Memory B cell (primary cell): Measurements from ENCODE around the gene MRPL17.
A peak's percentile ranks its signal among the peaks of the same experiment; 100 is the strongest.

Source experiments
- ATAC-seq: fragments of 150-1000 bp; cut with Tn5 transposase; 2 replicates; pipeline ENCODE4 v1.10.0; 2021; ENCODE audit warnings: low read depth, mild to moderate bottlenecking, moderate library complexity
- DNase-seq, 2 donors: peaks; one replicate each; pipeline ENCODE4 v3.0.0; 2022; ENCODE audit warnings: low spot score in 2 of 2
- H3K27ac Mint-ChIP-seq: one replicate; pipeline ENCODE4 v1.8.0; 2022; ENCODE audit warnings: mild to moderate bottlenecking, moderate library complexity, mixed read lengths
- H3K27me3 Mint-ChIP-seq: one replicate; pipeline ENCODE4 v1.8.0; 2022; ENCODE audit warnings: mixed read lengths
- H3K36me3 Mint-ChIP-seq: one replicate; pipeline ENCODE4 v1.8.0; 2022; ENCODE audit warnings: mild to moderate bottlenecking, mixed read lengths
- H3K4me1 Mint-ChIP-seq: one replicate; pipeline ENCODE4 v1.8.0; 2022; ENCODE audit warnings: mixed read lengths
- H3K4me3 Mint-ChIP-seq: one replicate; pipeline ENCODE4 v1.8.0; 2022; ENCODE audit warnings: mild to moderate bottlenecking, moderate library complexity, mixed read lengths
- H3K9me3 Mint-ChIP-seq: one replicate; pipeline ENCODE4 v1.8.0; 2022; ENCODE audit warnings: mixed read lengths

MRPL17 gene

GRCh38 chr11:6671991-6672390, 11.1 kb downstream of the MRPL17 start:
- DNase-seq: no peak
- Mint-ChIP-seq H3K4me3 (no peak overlapping the region), H3K36me3 (no peaks in the 10 kb centered on the region), H3K27me3 (peaks cover 6% of the 10 kb centered on the region), H3K4me1 (peaks cover 3% of the 10 kb centered on the region), H3K27ac (no peak overlapping the region), H3K9me3 (no peaks in the 10 kb centered on the region)
- ATAC-seq: no peak

DNA sequence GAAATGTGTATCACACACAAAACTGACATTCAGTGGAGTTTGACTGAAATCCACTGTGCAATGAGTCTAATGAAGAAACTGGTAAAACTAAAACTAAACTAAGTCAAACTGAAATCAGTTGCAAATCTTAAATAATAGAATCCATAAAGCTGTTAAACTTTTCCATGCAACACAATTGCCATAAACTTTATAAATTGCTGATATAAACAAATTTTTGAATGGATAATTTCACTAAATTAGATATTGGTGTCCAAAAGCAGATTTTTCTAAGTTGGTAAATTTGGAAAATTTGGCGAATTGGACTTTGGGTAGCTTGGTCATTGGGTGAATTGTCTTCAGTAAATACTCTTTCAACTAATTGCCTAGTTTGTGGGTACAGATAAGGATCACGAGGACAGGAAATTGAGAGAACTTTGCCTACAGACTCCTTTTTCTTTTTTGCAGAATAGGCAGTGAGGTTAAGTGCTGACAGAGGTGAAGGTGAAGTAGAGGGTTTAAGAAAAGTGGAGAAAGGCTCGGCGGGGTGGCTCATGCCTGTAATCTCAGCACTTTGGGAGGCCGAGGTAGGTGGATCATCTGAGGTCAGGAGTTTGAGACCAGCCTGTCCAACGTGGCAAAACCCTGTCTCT, 12.8 kb downstream of the MRPL17 start:
- Mint-ChIP-seq H3K36me3 (no peaks in the 10 kb centered on the region), H3K4me3 (no peak overlapping the region), H3K27me3 (peaks cover 6% of the 10 kb centered on the region), H3K27ac (no peak overlapping the region), H3K9me3 (no peaks in the 10 kb centered on the region), H3K4me1 (peaks cover 3% of the 10 kb centered on the region)
- ATAC-seq (no peak), DNase-seq (no peak)

DNA sequence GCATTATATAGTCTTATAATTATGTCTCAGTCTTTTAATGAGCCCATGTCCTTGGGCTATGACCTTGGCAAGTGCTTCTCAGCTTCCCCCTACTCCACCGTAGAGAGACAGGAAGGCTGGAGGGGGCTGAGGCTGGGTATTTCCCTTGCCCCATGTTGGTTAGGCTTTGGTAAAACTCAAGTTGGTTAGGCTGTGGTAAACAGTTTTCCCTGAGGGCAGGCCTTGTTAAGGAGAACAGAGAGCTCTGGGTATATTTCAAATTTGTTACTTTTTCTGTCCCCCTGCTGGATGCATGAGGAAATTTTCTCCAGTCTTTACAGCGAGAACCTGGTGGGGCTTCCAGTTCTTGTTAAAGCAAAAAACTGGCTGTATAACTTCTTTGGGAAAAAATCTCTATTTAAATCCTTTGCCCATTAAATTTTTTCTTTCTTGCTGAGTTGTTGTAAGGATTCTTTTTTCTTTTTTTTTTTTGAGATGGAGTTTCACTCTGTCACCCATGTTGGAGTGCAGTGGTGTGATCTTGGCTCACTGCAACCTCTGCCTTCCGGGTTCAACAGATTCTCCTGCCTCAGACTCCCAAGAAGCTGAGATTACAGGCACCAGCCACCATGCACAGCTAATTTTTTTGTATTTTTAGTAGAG, 15.3 kb downstream of the MRPL17 start:
- ATAC-seq (peak; percentile 90), DNase-seq (peak; percentile 32 to 54)
- H3K9me3 Mint-ChIP-seq: no peaks in the 10 kb centered on the region
- peaks cover 3% of the 10 kb centered on the region for H3K4me1 Mint-ChIP-seq
- no peak overlapping the region for H3K27ac Mint-ChIP-seq
- H3K4me3 Mint-ChIP-seq: no peak overlapping the region
- H3K36me3 Mint-ChIP-seq: no peaks in the 10 kb centered on the region
- H3K27me3 Mint-ChIP-seq: peaks cover 6% of the 10 kb centered on the region

DNA sequence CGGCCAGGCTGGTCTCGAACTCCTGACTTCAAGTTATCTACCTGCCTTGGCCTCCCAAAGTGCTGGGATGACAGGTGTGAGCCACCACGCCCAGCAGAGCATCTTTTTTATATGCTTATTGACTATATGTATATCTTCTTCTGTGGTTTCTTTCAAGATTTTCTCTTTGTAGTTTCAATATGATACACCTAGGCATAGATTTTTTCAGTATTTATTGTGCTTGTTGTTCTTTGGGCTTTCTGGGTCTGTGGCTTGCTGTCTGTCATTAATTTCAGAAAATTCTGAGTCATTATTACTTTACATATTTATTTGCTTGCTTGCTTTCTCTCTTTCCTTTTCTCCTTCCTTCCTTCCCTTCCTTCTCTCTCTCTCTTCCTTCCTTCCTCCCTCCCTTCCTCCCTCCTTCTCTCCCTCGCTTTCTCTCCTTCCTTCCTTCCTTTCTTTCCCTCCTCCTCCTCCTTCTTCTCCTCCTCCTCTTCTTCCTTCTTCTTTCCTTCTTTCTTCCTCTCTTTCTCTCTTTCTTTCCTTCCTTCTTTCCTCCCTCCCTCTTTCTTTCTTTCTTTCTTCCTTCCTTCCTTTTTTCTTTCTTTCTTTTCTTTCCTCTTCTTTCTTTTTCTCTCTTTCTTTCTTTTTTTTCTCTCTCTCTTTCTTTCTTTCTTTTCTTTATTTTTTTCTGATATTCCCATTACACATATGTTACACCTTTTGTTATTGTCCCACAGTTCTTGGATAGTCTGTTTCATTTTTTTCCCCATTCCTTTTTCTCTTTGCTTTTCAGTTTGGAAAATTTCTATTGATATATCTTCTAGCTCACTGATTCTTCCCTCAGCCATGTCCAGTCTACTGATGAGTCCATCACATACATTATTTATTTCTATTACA, 16.6 kb downstream of the MRPL17 start:
- Mint-ChIP-seq H3K9me3 (no peaks in the 10 kb centered on the region), H3K4me3 (no peak overlapping the region), H3K27me3 (peaks cover 8% of the 10 kb centered on the region), H3K36me3 (no peaks in the 10 kb centered on the region), H3K27ac (no peak overlapping the region), H3K4me1 (peaks cover 3% of the 10 kb centered on the region)
- DNase-seq (peak in 1 of 2 donors; percentile 4), ATAC-seq (no peak)

GRCh38 chr11:6664551-6664950, 18.6 kb downstream of the MRPL17 start:
- Mint-ChIP-seq H3K4me3 (no peak overlapping the region), H3K27me3 (peaks cover 1% of the 10 kb centered on the region), H3K9me3 (no peaks in the 10 kb centered on the region), H3K27ac (no peak overlapping the region), H3K4me1 (peaks cover 3% of the 10 kb centered on the region), H3K36me3 (no peaks in the 10 kb centered on the region)
- no peak for DNase-seq
- no peak for ATAC-seq

DNA sequence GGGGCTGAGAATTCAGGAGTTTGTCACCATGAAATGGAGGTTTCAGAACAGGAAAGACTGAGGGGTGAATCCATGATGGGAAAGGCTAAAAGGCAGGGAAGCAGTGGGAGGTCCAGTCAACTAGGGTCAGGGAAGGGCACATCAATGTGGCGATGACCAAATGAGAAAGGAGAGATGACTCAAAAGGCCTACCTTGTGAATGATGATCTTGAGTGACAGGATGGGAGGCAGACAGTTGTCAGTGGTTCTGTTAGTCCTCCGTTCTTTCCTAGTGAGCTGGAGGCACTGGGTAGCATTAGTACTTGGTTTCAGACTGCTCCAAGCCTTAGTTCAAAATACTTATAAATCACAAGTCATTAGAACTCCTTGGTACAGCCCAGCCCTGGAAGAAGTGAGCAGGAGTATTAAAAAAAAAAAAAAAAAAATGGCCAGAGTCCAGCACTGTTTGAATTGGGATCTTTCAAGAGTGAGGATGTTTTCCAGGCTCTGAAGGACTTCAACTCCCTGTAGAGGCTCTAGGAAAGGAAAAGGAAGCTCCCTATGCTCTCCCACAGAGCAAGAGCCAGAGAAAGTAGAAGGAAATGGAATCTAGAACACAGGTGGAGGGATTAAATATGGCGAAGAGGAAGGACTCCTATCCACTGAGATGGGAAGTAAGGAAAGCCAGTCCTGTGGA, 19.2 kb downstream of the MRPL17 start:
- DNase-seq (no peak), ATAC-seq (no peak)
- Mint-ChIP-seq H3K27ac (no peak overlapping the region), H3K4me1 (peaks cover 3% of the 10 kb centered on the region), H3K27me3 (peaks cover 1% of the 10 kb centered on the region), H3K4me3 (no peak overlapping the region), H3K36me3 (no peaks in the 10 kb centered on the region), H3K9me3 (no peaks in the 10 kb centered on the region)

- H3K9me3 Mint-ChIP-seq: no peaks in the 10 kb centered on the region
- DNase-seq: no peak
- no peak for ATAC-seq
- H3K27me3 Mint-ChIP-seq: peaks cover 13% of the 10 kb centered on the region
- H3K4me1 Mint-ChIP-seq: peaks cover 8% of the 10 kb centered on the region
- peaks cover 6% of the 10 kb centered on the region for H3K36me3 Mint-ChIP-seq
- H3K27ac Mint-ChIP-seq: no peak overlapping the region
- no peak overlapping the region for H3K4me3 Mint-ChIP-seq
Measured at GRCh38 chr11:6660712-6661111, 22.4 kb downstream of the MRPL17 start.

- Mint-ChIP-seq H3K27me3 (peaks cover 13% of the 10 kb centered on the region), H3K9me3 (no peaks in the 10 kb centered on the region), H3K36me3 (peaks cover 6% of the 10 kb centered on the region), H3K27ac (no peak overlapping the region), H3K4me1 (peaks cover 8% of the 10 kb centered on the region), H3K4me3 (no peak overlapping the region)
- ATAC-seq (no peak), DNase-seq (no peak)
Measured at GRCh38 chr11:6658647-6659046, 24.5 kb downstream of the MRPL17 start.

- no peak for DNase-seq
- H3K4me3 Mint-ChIP-seq: no peak overlapping the region
- ATAC-seq: no peak
- H3K4me1 Mint-ChIP-seq: peaks cover 8% of the 10 kb centered on the region
- peaks cover 11% of the 10 kb centered on the region for H3K27me3 Mint-ChIP-seq
- H3K36me3 Mint-ChIP-seq: peaks cover 6% of the 10 kb centered on the region
- H3K27ac Mint-ChIP-seq: no peak overlapping the region
- no peaks in the 10 kb centered on the region for H3K9me3 Mint-ChIP-seq
Measured at GRCh38 chr11:6657346-6657745, 25.8 kb downstream of the MRPL17 start.

DNA sequence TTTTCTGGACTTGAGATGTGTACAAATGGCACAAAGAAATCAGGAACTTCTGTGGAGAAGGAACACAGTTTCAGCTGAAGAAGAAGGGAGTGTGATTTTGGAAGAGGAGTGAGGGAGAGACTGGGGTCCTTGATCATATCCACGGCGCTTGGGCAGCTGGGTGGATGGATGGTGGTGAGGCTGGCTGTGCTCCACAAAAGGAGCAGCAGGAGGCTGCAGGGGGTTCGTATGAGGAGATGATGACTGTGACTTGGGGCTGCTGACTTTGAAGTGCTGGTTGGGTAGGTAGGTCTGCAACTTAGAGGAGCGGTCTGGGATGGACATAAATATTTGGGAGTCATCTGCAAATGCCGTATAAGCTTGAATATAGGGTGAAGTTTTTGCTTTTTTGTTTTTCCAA, 26.2 kb downstream of the MRPL17 start:
- Mint-ChIP-seq H3K4me1 (peaks cover 8% of the 10 kb centered on the region), H3K27ac (no peak overlapping the region), H3K4me3 (no peak overlapping the region), H3K36me3 (peaks cover 6% of the 10 kb centered on the region), H3K9me3 (no peaks in the 10 kb centered on the region), H3K27me3 (peaks cover 11% of the 10 kb centered on the region)
- DNase-seq (no peak), ATAC-seq (no peak)

DNA sequence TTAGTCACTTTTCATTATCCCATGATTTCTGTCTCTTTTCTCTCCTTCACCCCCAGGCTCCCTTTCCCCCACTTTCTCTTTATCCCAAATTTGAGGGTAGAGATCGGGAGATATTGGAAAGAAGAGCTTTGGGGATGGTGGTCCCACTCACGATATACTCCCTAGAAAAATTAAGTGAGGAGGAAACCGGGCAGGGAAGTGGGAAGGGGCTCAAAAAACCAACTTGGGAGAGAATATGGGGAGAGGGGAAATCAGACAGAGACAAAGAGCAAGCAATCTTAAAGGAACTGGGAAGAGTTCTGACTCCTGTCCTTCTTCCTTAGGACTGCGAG, 26.6 kb downstream of the MRPL17 start:
- peaks cover 6% of the 10 kb centered on the region for H3K36me3 Mint-ChIP-seq
- peak overlapping the region; percentile 87 for H3K4me3 Mint-ChIP-seq
- H3K9me3 Mint-ChIP-seq: no peaks in the 10 kb centered on the region
- H3K4me1 Mint-ChIP-seq: peaks cover 8% of the 10 kb centered on the region
- peaks cover 11% of the 10 kb centered on the region for H3K27me3 Mint-ChIP-seq
- DNase-seq (no peak), ATAC-seq (no peak)
- H3K27ac Mint-ChIP-seq: peak overlapping the region; percentile 63

DNA sequence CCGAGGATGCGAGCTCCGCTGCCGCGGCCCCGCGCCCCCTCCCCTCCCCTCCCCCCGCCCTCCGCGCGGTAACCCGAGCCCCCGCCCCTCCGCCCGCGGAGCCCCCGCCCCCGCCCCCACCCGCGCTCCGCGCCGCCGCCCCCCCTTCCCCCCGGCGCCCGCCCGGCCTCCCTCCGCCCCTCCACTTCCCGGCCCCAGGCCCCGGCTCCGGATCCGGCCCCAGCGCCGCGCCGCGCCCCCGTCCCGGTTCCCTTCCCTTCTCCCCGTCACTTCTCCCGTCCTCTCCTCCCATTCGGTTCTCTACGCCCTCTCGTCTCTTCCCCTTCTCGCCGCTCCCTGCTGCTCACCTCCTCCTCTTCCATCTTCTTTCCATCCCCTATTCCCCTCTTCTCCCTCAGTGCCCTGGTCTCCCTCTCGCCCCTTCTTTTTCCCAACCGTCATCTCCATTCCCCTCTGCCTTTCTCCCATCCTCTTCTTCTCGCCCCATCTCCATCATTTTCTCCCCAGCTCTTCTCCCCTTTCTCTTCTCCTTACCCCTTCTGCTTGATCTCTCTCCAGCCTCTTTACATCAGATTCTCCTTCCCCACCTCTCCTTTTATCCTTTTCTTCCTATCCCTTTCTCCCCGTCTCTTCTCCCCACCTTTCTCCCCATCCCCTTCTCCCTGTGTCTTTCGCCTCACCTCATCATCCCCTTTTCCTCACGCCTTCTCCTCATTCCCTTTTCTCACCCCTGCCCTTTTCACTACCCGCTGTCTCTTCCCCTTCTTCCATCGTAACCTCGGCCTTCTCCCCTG, 27.2 kb downstream of the MRPL17 start, which contains the start of gene DCHS1:
TSS of gene DCHS1 (minus strand) at position 20 of the 794 bp plus-strand sequence. CDS start 14,196 bp downstream, outside the sequence.
- ATAC-seq (no peak), DNase-seq (no peak)
- Mint-ChIP-seq H3K27me3 (peaks cover 11% of the 10 kb centered on the region), H3K36me3 (peaks cover 6% of the 10 kb centered on the region), H3K4me1 (peaks cover 8% of the 10 kb centered on the region), H3K9me3 (no peaks in the 10 kb centered on the region), H3K27ac (peak within 1 kb of the TSS; percentile 63), H3K4me3 (peak within 1 kb of the TSS; percentile 87)

DNA sequence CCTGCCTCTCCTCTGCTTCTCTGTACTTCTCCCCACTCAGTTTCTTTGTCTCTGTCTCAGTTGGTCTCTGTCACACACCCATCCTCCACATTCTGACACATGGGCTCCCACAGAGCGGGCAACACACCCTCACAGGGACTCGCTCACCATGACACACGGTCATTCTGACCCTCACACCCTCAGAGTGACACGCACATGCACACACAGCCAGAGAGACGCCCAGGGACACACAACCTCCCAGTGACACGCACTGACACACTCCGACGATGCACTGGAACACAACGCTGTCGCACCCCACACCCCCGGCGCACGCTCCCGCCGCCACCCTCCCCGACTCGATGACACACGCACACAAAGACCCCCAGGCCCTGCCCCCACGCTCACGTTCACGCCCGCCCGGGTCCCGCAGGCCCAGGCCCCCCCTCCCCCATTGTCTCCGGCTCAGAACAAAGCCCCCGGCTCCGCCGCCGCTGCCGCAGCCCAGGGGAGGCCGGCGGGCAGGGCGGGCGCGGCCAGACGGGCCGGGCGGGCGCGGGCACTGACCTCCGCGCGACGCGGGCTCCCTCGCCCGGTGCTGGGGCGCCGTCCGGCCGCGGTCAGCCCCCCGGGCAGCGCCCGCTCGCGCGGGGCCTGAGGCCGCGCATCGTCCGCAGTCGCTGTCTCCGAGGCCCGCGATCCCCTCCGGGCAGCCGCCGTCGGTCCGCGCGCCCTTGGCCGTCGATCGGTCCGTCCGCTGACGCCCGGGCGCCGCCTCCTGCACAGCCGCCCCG, 27.9 kb downstream of the MRPL17 start:
- no peaks in the 10 kb centered on the region for H3K9me3 Mint-ChIP-seq
- H3K4me3 Mint-ChIP-seq: no peak overlapping the region
- peaks cover 8% of the 10 kb centered on the region for H3K4me1 Mint-ChIP-seq
- no peak for DNase-seq
- no peak overlapping the region for H3K27ac Mint-ChIP-seq
- peak; percentile 35 for ATAC-seq
- H3K27me3 Mint-ChIP-seq: peaks cover 11% of the 10 kb centered on the region
- H3K36me3 Mint-ChIP-seq: peaks cover 6% of the 10 kb centered on the region
